Stimulated activated CD4-positive, alpha-beta T cell treated with anti-CD3 and anti-CD28 coated beads, Interleukin-1b, Interleukin-23, amount 100 ng/mL, for 24 hours (primary cell): ENCODE measurements around the gene EPHA4.
"Not testable (repeated sequence)": the region's sequence is repeated elsewhere in the genome, so short reads cannot be mapped to it uniquely, and the experiment has no call there.

Experiments used
- DNase-seq, 4 experiments: peaks; one replicate each; pipeline ENCODE4 v3.0.0-alpha.2; 2020; ENCODE audit warnings: low read depth in 4 of 4, low spot score in 1 of 4

The EPHA4 gene

GRCh38 chr2:221511325-221511724 is 60.8 kb downstream of the EPHA4 start:
- DNase-seq = not testable (repeated sequence)

GRCh38 chr2:221506469-221506868 is 65.6 kb downstream of the EPHA4 start:
- no peak for DNase-seq

GRCh38 chr2:221505605-221506004 is 66.5 kb downstream of the EPHA4 start:
- no peak for DNase-seq

- no peak for DNase-seq
Measured at GRCh38 chr2:221504905-221505304, 67.2 kb downstream of the EPHA4 start.

- no peak for DNase-seq
Measured at GRCh38 chr2:221503965-221504364, 68.1 kb downstream of the EPHA4 start.

- no peak for DNase-seq
Measured at GRCh38 chr2:221502270-221503010, 69.7 kb downstream of the EPHA4 start.

- DNase-seq = no peak
Measured at GRCh38 chr2:221501883-221502269, 70.2 kb downstream of the EPHA4 start.

GRCh38 chr2:221501210-221501882 is 70.8 kb downstream of the EPHA4 start:
- no peak for DNase-seq

- DNase-seq = no peak
Measured at GRCh38 chr2:221500501-221501209, 71.4 kb downstream of the EPHA4 start.

GRCh38 chr2:221495731-221496130 is 76.4 kb downstream of the EPHA4 start:
- DNase-seq = no peak

- DNase-seq = no peak
Measured at GRCh38 chr2:221494556-221494955, 77.5 kb downstream of the EPHA4 start.

- DNase-seq = no peak
Measured at GRCh38 chr2:221493391-221493790, 78.7 kb downstream of the EPHA4 start.

GRCh38 chr2:221492636-221493035 is 79.5 kb downstream of the EPHA4 start:
- no peak for DNase-seq

- DNase-seq = no peak
Measured at GRCh38 chr2:221490506-221491060, 81.5 kb downstream of the EPHA4 start.

- DNase-seq = no peak
Measured at GRCh38 chr2:221488136-221488807, 83.8 kb downstream of the EPHA4 start.

GRCh38 chr2:221486106-221486505 is 86.0 kb downstream of the EPHA4 start:
- DNase-seq = no peak

GRCh38 chr2:221485503-221485870 is 86.6 kb downstream of the EPHA4 start:
- DNase-seq = no peak

- DNase-seq = no peak
Measured at GRCh38 chr2:221484761-221485502, 87.2 kb downstream of the EPHA4 start.

GRCh38 chr2:221482666-221483455 is 89.2 kb downstream of the EPHA4 start:
- DNase-seq = no peak

- no peak for DNase-seq
Measured at GRCh38 chr2:221480821-221481220, 91.3 kb downstream of the EPHA4 start.
